IMR-90 (cell line): Measurements from ENCODE around the gene CTIF. TPM values are rescaled to one million over a fixed set of nuclear protein-coding genes. Genes with fewer than 3 reads are reported as not detected.

Source experiments
- CHD1 ChIP-seq: IDR thresholded peaks from 2 replicates; pipeline ENCODE4 v1.6.1; 2012; ENCODE audit warnings: low read depth, low read length, improper control_type of control experiment
- ELK1 ChIP-seq: fragments of 150-350 bp; IDR thresholded peaks from 2 replicates; pipeline ENCODE4 v1.6.1; 2016; ENCODE audit warnings: low read depth, mild to moderate bottlenecking, low read length, moderate library complexity, borderline replicate concordance
- RAD21 ChIP-seq: IDR thresholded peaks from 2 replicates; pipeline ENCODE4 v1.6.1; 2012; ENCODE audit warnings: low read length, improper control_type of control experiment
- RFX5 ChIP-seq: IDR thresholded peaks from 2 replicates; pipeline ENCODE4 v1.8.0; 2012; ENCODE audit warnings: low read depth, mild to moderate bottlenecking, low read length, moderate library complexity
- SMC3 ChIP-seq: fragments of 150-350 bp; IDR thresholded peaks from 2 replicates; pipeline ENCODE4 v1.6.1; 2016; ENCODE audit warnings: low read depth, mild to moderate bottlenecking, antibody characterized with exemption, low read length, moderate library complexity
- polyA plus RNA-seq, 3 experiments: library from polyadenylated mRNA; depleted of rRNA; stranded (reverse); fragments of >200 nt; gene quantifications; 2 replicates each; pipeline ENCODE4 v1.2.3, GENCODE V29; 2012; ENCODE audit warnings: low replicate concordance in 1 of 3
- total RNA-seq: library from RNA; depleted of rRNA; stranded (reverse); fragments of >200 nt; gene quantifications from 2 replicates; pipeline ENCODE4 v1.2.3, GENCODE V29; 2012

CTIF gene
- total and polyA plus RNA-seq, 2 of the 4 experiments (the other 2 are of a cell fraction) = 25.1 to 57.0 TPM

GRCh38 chr18:48787203-48788151 lies 248.6 kb downstream of the CTIF start (continued):
- TF ChIP-seq RFX5 (no peak), ELK1 (no peak), CHD1 (no peak), SMC3 (no peak), RAD21 (no peak)
